Karpas-422 (cell line): Measurements from ENCODE around the gene LIMS1. TPM values are rescaled to one million over a fixed set of nuclear protein-coding genes. Genes with fewer than 3 reads are reported as not detected.
"Not testable (repeated sequence)": the region's sequence is repeated elsewhere in the genome, so short reads cannot be mapped to it uniquely, and the experiment has no call there.

Experiments
- DNase-seq: peaks from one replicate; pipeline ENCODE4 v3.0.0-alpha.2; 2015
- H2AFZ ChIP-seq: fragments of 200-600 bp; sonication (generic); 2 replicates; pipeline ENCODE4 v1.6.1; 2014; ENCODE audit warnings: antibody characterized with exemption, low read length, mixed read lengths
- H3K27ac ChIP-seq: fragments of 200-600 bp; sonication (generic); 2 replicates; pipeline ENCODE4 v1.5.1; 2014; ENCODE audit warnings: mild to moderate bottlenecking, low read length, moderate library complexity
- H3K27me3 ChIP-seq: fragments of 200-600 bp; sonication (generic); 2 replicates; pipeline ENCODE4 v1.6.1; 2014; ENCODE audit warnings: low read length, mixed read lengths
- H3K36me3 ChIP-seq: fragments of 200-600 bp; sonication (generic); 2 replicates; pipeline ENCODE4 v1.6.1; 2014; ENCODE audit warnings: low read length, mixed read lengths; ENCODE audit not compliant: insufficient read depth
- H3K4me1 ChIP-seq: fragments of 200-600 bp; sonication (generic); 2 replicates; pipeline ENCODE4 v1.6.1; 2014; ENCODE audit warnings: mild to moderate bottlenecking, low read length, mixed read lengths
- H3K4me2 ChIP-seq: fragments of 200-600 bp; sonication (generic); 2 replicates; pipeline ENCODE4 v1.6.1; 2014; ENCODE audit warnings: low read length, low read depth, mild to moderate bottlenecking; ENCODE audit not compliant: poor library complexity, severe bottlenecking
- H3K4me3 ChIP-seq: fragments of 200-600 bp; sonication (generic); 2 replicates; pipeline ENCODE4 v1.5.1; 2014; ENCODE audit warnings: mild to moderate bottlenecking, antibody characterized with exemption, low read length, mixed read lengths
- H3K79me2 ChIP-seq: fragments of 200-600 bp; sonication (generic); 2 replicates; pipeline ENCODE4 v1.6.1; 2014; ENCODE audit warnings: mild to moderate bottlenecking, low read length, mixed read lengths
- H3K9ac ChIP-seq: fragments of 200-600 bp; sonication (generic); 2 replicates; pipeline ENCODE4 v1.6.0; 2014; ENCODE audit warnings: low read length
- H3K9me2 ChIP-seq: fragments of 200-600 bp; sonication (generic), shearing (Covaris generic); replicated peaks from 2 replicates; pipeline ENCODE4 v1.6.0; 2014; ENCODE audit warnings: mild to moderate bottlenecking, low read length, moderate library complexity; ENCODE audit not compliant: insufficient read depth
- H3K9me3 ChIP-seq: fragments of 300-700, 200-600 bp; sonication (generic); 2 replicates; pipeline ENCODE4 v1.6.1; 2014; ENCODE audit warnings: low read length, mixed read lengths
- H4K20me1 ChIP-seq: fragments of 200-600 bp; sonication (generic); 2 replicates; pipeline ENCODE4 v1.6.1; 2014; ENCODE audit warnings: mild to moderate bottlenecking, antibody characterized with exemption, low read length, low read depth; ENCODE audit not compliant: insufficient read depth
- total RNA-seq: library from RNA; depleted of rRNA; stranded (reverse); fragments of >200 nt; shearing (Covaris generic); gene quantifications from 2 replicates; pipeline ENCODE4 v1.2.3, GENCODE V29; 2014; ENCODE audit warnings: low replicate concordance

LIMS1 gene
- total RNA-seq, 1 experiment from 2014 or later = 9.7 TPM

- no peaks in the 10 kb centered on the region for H3K9me3 ChIP-seq
- no peaks in the 10 kb centered on the region for H3K36me3 ChIP-seq
- H3K9me2 ChIP-seq = no peaks in the 10 kb centered on the region
- H3K79me2 ChIP-seq = no peaks in the 10 kb centered on the region
- H3K4me1 ChIP-seq = peaks cover under 1% of the 10 kb centered on the region
- H3K4me3 ChIP-seq = no peak overlapping the region
- H4K20me1 ChIP-seq = peaks cover 28% of the 10 kb centered on the region
- no peak for DNase-seq
- no peak overlapping the region for H2AFZ ChIP-seq
- H3K9ac ChIP-seq = no peak overlapping the region
- H3K27ac ChIP-seq = no peak overlapping the region
- no peak overlapping the region for H3K4me2 ChIP-seq
- H3K27me3 ChIP-seq = no peaks in the 10 kb centered on the region
Measured at GRCh38 chr2:108593547-108594098, 59.4 kb downstream of the LIMS1 start.

DNA sequence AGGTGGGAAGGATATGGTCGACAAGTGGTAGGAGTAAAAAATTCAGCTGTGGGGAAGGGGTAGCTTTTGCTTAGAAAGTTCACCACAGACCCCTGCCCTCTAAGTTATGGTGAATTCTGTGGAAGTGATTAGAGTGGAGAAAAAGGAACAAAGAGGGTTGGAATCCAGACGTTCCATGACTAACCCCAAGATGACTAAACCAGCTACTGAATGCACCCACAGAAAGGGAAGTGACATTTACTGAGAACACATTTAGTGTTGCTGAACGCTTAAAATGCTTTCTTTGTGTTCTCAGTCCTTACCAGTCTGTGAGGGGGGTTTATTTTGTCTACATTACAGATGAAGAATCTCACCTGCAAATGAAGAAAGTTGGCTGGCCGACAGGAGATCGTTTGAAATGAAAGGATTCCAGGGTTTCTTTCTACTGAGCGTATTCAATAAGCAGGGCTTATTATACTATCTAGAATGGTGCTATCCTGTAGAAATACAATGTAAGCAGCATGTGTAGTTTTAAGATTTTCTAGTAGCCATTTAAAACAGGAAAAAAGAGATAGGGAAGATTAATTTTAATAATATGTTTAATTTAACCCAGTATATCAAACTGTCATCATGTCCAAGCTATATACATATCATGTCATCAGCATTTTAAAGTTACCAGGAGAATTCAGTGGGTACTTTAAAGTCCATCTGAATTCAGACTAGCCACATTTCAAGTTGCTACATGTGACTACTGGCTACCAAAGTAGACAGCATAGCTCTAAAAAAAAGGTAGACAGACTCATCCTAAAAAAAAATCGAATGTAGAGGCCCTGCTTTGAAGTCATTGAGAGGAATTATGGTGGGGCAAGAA, 60.1 kb downstream of the LIMS1 start:
- Histone ChIP-seq H3K9me2 (no peaks in the 10 kb centered on the region), H3K4me3 (no peak overlapping the region), H3K27me3 (no peaks in the 10 kb centered on the region), H3K36me3 (no peaks in the 10 kb centered on the region), H4K20me1 (peaks cover 22% of the 10 kb centered on the region), H3K79me2 (no peaks in the 10 kb centered on the region), H3K9me3 (no peaks in the 10 kb centered on the region), H3K27ac (no peak overlapping the region), H2AFZ (no peak overlapping the region), H3K4me1 (no peaks in the 10 kb centered on the region), H3K9ac (no peak overlapping the region), H3K4me2 (no peak overlapping the region)
- no peak for DNase-seq

GRCh38 chr2:108594982-108595464, 60.8 kb downstream of the LIMS1 start:
- Histone ChIP-seq H3K4me3 (no peak overlapping the region), H3K9ac (no peak overlapping the region), H3K27ac (no peak overlapping the region), H3K79me2 (no peaks in the 10 kb centered on the region), H3K27me3 (no peaks in the 10 kb centered on the region), H3K4me2 (no peak overlapping the region), H3K36me3 (no peaks in the 10 kb centered on the region), H3K9me2 (no peaks in the 10 kb centered on the region), H3K4me1 (no peaks in the 10 kb centered on the region), H3K9me3 (no peaks in the 10 kb centered on the region), H2AFZ (no peak overlapping the region), H4K20me1 (peaks cover 18% of the 10 kb centered on the region)
- no peak for DNase-seq

- H3K27ac ChIP-seq, DNase-seq, H3K9me3 ChIP-seq, H3K4me3 ChIP-seq, H3K9ac ChIP-seq, H3K79me2 ChIP-seq, H3K4me2 ChIP-seq, H2AFZ ChIP-seq, H3K36me3 ChIP-seq, H3K27me3 ChIP-seq, H3K9me2 ChIP-seq, H3K4me1 ChIP-seq: not testable (repeated sequence)
- peaks cover 16% of the 10 kb centered on the region for H4K20me1 ChIP-seq
Measured at GRCh38 chr2:108595771-108596170, 61.5 kb downstream of the LIMS1 start.

DNA sequence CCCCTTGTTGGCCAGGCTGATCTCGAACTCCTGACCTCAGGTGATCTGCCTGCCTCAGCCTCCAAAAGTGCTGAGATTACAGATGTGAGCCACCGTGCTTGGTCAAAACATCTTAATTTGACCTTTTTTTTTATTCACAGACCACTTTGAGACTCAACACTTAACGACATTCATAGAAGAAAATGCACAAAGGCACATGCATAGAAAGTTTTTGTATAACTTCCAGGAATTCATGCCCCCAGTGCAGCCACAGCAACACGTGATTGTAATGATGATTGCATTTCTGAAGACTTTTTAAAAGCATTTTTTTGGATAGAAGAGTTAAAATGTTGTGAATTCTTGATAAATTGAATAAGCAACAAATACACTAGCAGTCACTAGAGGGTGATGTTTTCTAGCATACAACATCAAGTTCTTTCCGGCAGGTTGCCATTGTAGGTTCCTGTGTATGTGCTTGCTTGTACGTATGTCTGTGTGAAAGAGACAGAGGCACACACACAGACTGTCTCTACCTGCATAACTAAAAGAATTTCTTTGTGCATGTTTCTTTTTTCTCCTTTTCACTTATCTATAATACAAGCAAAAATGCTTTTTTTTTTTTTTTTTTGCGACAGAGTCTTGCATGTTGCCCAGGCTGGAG, 63.0 kb downstream of the LIMS1 start:
- DNase-seq, H3K27ac ChIP-seq, H3K4me1 ChIP-seq, H3K79me2 ChIP-seq, H3K9me3 ChIP-seq, H3K36me3 ChIP-seq, H3K9ac ChIP-seq, H3K4me2 ChIP-seq, H3K4me3 ChIP-seq, H3K27me3 ChIP-seq, H2AFZ ChIP-seq, H3K9me2 ChIP-seq: not testable (repeated sequence)
- H4K20me1 ChIP-seq = peaks cover 13% of the 10 kb centered on the region

- not testable (repeated sequence) for H3K79me2 ChIP-seq
Measured at GRCh38 chr2:108601199-108601598, 66.9 kb downstream of the LIMS1 start.

GRCh38 chr2:108602422-108602821, 68.2 kb downstream of the LIMS1 start:
- Histone ChIP-seq H4K20me1 (peaks cover 21% of the 10 kb centered on the region), H3K9me2 (no peaks in the 10 kb centered on the region), H2AFZ (no peak overlapping the region), H3K4me1 (no peaks in the 10 kb centered on the region), H3K79me2 (no peaks in the 10 kb centered on the region), H3K9me3 (no peaks in the 10 kb centered on the region), H3K9ac (no peak overlapping the region), H3K27me3 (no peaks in the 10 kb centered on the region), H3K4me3 (no peak overlapping the region), H3K4me2 (no peak overlapping the region), H3K27ac (no peak overlapping the region), H3K36me3 (no peaks in the 10 kb centered on the region)
- no peak for DNase-seq

More at GRCh38 chr2:108601199-108601598, 66.9 kb downstream of the LIMS1 start:
- H3K4me1 ChIP-seq, H3K36me3 ChIP-seq, DNase-seq, H3K9ac ChIP-seq, H3K9me3 ChIP-seq, H4K20me1 ChIP-seq, H3K4me3 ChIP-seq, H3K4me2 ChIP-seq, H2AFZ ChIP-seq, H3K9me2 ChIP-seq, H3K27ac ChIP-seq, H3K27me3 ChIP-seq: not testable (repeated sequence)

DNA sequence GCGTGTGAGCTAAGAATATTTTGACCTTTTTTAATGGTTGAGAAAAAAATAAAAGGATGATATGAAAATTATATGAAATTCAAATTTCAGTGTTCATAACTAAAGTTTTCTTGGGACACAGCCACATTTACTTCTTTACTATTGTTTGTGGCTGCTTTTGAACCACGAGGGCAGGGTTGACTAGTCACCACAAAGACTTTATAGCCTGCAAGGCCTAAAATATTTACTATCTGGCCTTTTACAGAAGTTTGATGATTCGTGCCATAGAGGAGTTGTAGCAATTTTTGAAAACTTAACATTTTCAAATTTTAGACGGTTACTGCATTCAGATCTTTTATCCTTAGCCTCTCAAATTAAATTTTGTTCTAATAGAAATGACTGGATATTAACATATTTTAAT, 69.9 kb downstream of the LIMS1 start:
- Histone ChIP-seq H3K79me2 (no peaks in the 10 kb centered on the region), H4K20me1 (peaks cover 25% of the 10 kb centered on the region), H3K4me1 (no peaks in the 10 kb centered on the region)

More for the DNA sequence above, 69.9 kb downstream of the LIMS1 start:
- H2AFZ ChIP-seq = no peak overlapping the region
- no peak for DNase-seq
- no peak overlapping the region for H3K27ac ChIP-seq
- no peak overlapping the region for H3K9ac ChIP-seq
- no peak overlapping the region for H3K4me3 ChIP-seq
- no peaks in the 10 kb centered on the region for H3K9me3 ChIP-seq
- H3K4me2 ChIP-seq = no peak overlapping the region
- no peaks in the 10 kb centered on the region for H3K27me3 ChIP-seq
- no peaks in the 10 kb centered on the region for H3K9me2 ChIP-seq
- H3K36me3 ChIP-seq = no peaks in the 10 kb centered on the region
